Measurements from ENCODE around the gene GM2A. TPM values are rescaled to one million over a fixed set of nuclear protein-coding genes. Genes with fewer than 3 reads are reported as not detected.
A peak's percentile ranks its signal among the peaks of the same experiment; 100 is the strongest.

Gene GM2A
- total and polyA plus RNA-seq, 2 donors (not counting 1 experiment from before 2014, with no cell fraction given) = 29.8 to 82.7 TPM

DNA sequence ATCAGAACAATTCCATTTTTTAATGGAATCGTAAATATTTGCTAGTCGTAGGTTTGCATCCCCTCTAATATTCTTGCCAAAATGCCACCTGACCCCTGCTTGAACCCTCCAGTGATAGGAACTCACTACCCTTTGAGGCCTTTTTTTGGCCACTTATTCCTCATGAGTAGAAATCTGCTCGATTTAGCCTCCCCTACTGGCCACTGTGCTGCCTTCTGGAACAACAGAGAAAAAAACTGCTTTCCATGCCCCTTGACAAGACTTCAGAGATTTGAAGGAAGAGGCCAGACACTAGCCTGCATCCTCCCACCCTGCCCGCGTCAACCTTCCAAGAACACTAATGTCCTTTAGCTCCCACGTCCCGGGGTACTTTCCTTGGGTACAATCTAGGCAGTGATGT is 33.2 kb upstream of the GM2A start:
- Mint-ChIP-seq H3K9me3 (ENCODE audit: insufficient read depth) (no peaks in the 10 kb centered on the region), H3K4me3 (peak overlapping the region; percentile 88), H3K27ac (peak overlapping the region; percentile 92), H3K4me1 (peaks cover 88% of the 10 kb centered on the region), H3K27me3 (no peaks in the 10 kb centered on the region)
- peaks cover 0 to 4% (median 0%) of the 10 kb centered on the region in 3 donors for H3K9me3 ChIP-seq (ENCODE audit: control extremely low read depth in 1 of 3, control insufficient read depth in 2 of 3, insufficient read depth in 1 of 3, low read length in 2 of 3)
- peaks cover 87 to 96% of the 10 kb centered on the region in 2 donors for H3K4me1 ChIP-seq (ENCODE audit: control insufficient read depth in 2 of 2, insufficient read depth in 2 of 2, low read length in 2 of 2)
- ATAC-seq (ENCODE audit: low read depth) (no peak), DNase-seq (no peak)
- CTCF ChIA-PET = interaction anchor here (0.5 to 22.9 kb wide), 6 partner anchors 17 to 168 kb away, joined by 3 to 299 read pairs (median 4); no protein-coding TSS in a partner anchor
- peaks cover 79% of the 10 kb centered on the region for H3K79me2 ChIP-seq (ENCODE audit: control insufficient read depth, insufficient read depth, low read length)
- TF ChIP-seq, protein P1, sequence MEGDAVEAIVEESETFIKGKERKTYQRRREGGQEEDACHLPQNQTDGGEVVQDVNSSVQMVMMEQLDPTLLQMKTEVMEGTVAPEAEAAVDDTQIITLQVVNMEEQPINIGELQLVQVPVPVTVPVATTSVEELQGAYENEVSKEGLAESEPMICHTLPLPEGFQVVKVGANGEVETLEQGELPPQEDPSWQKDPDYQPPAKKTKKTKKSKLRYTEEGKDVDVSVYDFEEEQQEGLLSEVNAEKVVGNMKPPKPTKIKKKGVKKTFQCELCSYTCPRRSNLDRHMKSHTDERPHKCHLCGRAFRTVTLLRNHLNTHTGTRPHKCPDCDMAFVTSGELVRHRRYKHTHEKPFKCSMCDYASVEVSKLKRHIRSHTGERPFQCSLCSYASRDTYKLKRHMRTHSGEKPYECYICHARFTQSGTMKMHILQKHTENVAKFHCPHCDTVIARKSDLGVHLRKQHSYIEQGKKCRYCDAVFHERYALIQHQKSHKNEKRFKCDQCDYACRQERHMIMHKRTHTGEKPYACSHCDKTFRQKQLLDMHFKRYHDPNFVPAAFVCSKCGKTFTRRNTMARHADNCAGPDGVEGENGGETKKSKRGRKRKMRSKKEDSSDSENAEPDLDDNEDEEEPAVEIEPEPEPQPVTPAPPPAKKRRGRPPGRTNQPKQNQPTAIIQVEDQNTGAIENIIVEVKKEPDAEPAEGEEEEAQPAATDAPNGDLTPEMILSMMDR (IDR thresholded peaks at IDR 0.05) = no peak
- TF ChIP-seq EZH2 (IDR thresholded peaks at IDR 0.05; ENCODE audit: borderline replicate concordance, insufficient read depth, low read depth, low read length, poor library complexity, severe bottlenecking) = no peak
- WGBS (ENCODE audit: insufficient coverage) = 81% methylated on average over 4 of the region's 7 CpGs
- intact Hi-C loops (cut with micrococcal nuclease) = loop anchor here (5.0 to 10.0 kb wide), 2 partner anchors 137 to 735 kb away; partner anchors contain the start of gene TNIP1
- no peak overlapping the region for H2AFZ ChIP-seq (ENCODE audit: insufficient read depth, low read depth, low read length, poor library complexity, severe bottlenecking)
- H3K9ac ChIP-seq (ENCODE audit: low read length) = no peak overlapping the region
- peaks cover 0 to 51% of the 10 kb centered on the region in 2 experiments for H3K36me3 ChIP-seq (replicated peaks in 1 of 2; ENCODE audit: control extremely low read depth in 1 of 2, control insufficient read depth in 1 of 2, extremely low read depth in 1 of 2, insufficient read depth in 2 of 2, low read length in 1 of 2)
- H3K27ac ChIP-seq (ENCODE audit: low read length in 2 of 2) = peak overlapping the region; percentile 94 to 99
- POLR2A ChIA-PET = interaction anchor here (1.1 kb wide), 1 partner anchor 15 kb away, joined by 3 read pairs; no protein-coding TSS in a partner anchor
- no peak overlapping the region for H3K4me3 ChIP-seq (ENCODE audit: control extremely low read depth in 1 of 5, extremely low read depth in 1 of 5, insufficient read depth in 1 of 5, low read depth in 2 of 5, low read length in 4 of 5)
- H3K4me2 ChIP-seq (replicated peaks; ENCODE audit: low read depth, low read length, poor library complexity, severe bottlenecking) = peak overlapping the region; percentile 95
- no peaks in the 10 kb centered on the region for H4K20me1 ChIP-seq (ENCODE audit: control insufficient read depth, insufficient read depth, low read length, poor library complexity, severe bottlenecking)
- no peaks in the 10 kb centered on the region for H3K27me3 ChIP-seq (replicated peaks in 1 of 4; ENCODE audit: control extremely low read depth in 1 of 4, control insufficient read depth in 3 of 4, insufficient read depth in 4 of 4, low read length in 3 of 4)

GRCh38 chr5:151221574-151221973 is 31.4 kb upstream of the GM2A start:
- TF ChIP-seq, protein P1 (IDR thresholded peaks at IDR 0.05) = no peak
- no peak for TF ChIP-seq EZH2 (IDR thresholded peaks at IDR 0.05; ENCODE audit: borderline replicate concordance, insufficient read depth, low read depth, low read length, poor library complexity, severe bottlenecking)
- Histone ChIP-seq H3K27me3 (replicated peaks in 1 of 4; ENCODE audit: control extremely low read depth in 1 of 4, control insufficient read depth in 3 of 4, insufficient read depth in 4 of 4, low read length in 3 of 4) (no peaks in the 10 kb centered on the region), H3K79me2 (ENCODE audit: control insufficient read depth, insufficient read depth, low read length) (peaks cover 83% of the 10 kb centered on the region), H3K4me1 (ENCODE audit: control insufficient read depth in 2 of 2, insufficient read depth in 2 of 2, low read length in 2 of 2) (peaks cover 77 to 87% of the 10 kb centered on the region in 2 donors), H3K4me3 (ENCODE audit: control extremely low read depth in 1 of 5, extremely low read depth in 1 of 5, insufficient read depth in 1 of 5, low read depth in 2 of 5, low read length in 4 of 5) (peak overlapping the region in 4 of 5 experiments; percentile 70 to 86 (median 81)), H3K27ac (ENCODE audit: low read length in 2 of 2) (peak overlapping the region; percentile 94 to 99), H3K4me2 (replicated peaks; ENCODE audit: low read depth, low read length, poor library complexity, severe bottlenecking) (peak overlapping the region; percentile 95), H2AFZ (ENCODE audit: insufficient read depth, low read depth, low read length, poor library complexity, severe bottlenecking) (no peak overlapping the region), H3K9me3 (ENCODE audit: control extremely low read depth in 1 of 3, control insufficient read depth in 2 of 3, insufficient read depth in 1 of 3, low read length in 2 of 3) (peaks cover 0 to 4% (median 0%) of the 10 kb centered on the region in 3 donors), H4K20me1 (ENCODE audit: control insufficient read depth, insufficient read depth, low read length, poor library complexity, severe bottlenecking) (no peaks in the 10 kb centered on the region), H3K36me3 (replicated peaks in 1 of 2; ENCODE audit: control extremely low read depth in 1 of 2, control insufficient read depth in 1 of 2, extremely low read depth in 1 of 2, insufficient read depth in 2 of 2, low read length in 1 of 2) (peaks cover 0 to 40% of the 10 kb centered on the region in 2 experiments), H3K9ac (ENCODE audit: low read length) (peak overlapping the region; percentile 83)
- intact Hi-C loops (cut with micrococcal nuclease) = loop anchor here (5.0 to 10.0 kb wide), 2 partner anchors 139 to 737 kb away; partner anchors contain the start of gene TNIP1
- ChIA-PET CTCF (interaction anchor here (0.6 to 22.9 kb wide), 6 partner anchors 8 to 128 kb away, joined by 3 to 299 read pairs (median 19); no protein-coding TSS in a partner anchor), POLR2A (interaction anchor here (0.8 to 3.8 kb wide), 6 partner anchors 9 to 30 kb away, joined by 3 to 100 read pairs (median 6); no protein-coding TSS in a partner anchor)
- peaks cover 79% of the 10 kb centered on the region for H3K4me1 Mint-ChIP-seq
- ATAC-seq (ENCODE audit: low read depth) (no peak), DNase-seq (no peak)
- peak overlapping the region; percentile 88 for H3K4me3 Mint-ChIP-seq
- H3K27ac Mint-ChIP-seq = peak overlapping the region; percentile 92
- no peaks in the 10 kb centered on the region for H3K9me3 Mint-ChIP-seq (ENCODE audit: insufficient read depth)
- H3K27me3 Mint-ChIP-seq = no peaks in the 10 kb centered on the region
- WGBS (ENCODE audit: insufficient coverage) = 84% methylated on average over 3 of the region's 3 CpGs

Measured in B cell (primary cell).